B cell (primary cell): ENCODE data around the gene MMP14.

Experiments used
- CTCF ChIP-seq: fragments of 200-600 bp; IDR thresholded peaks from one replicate; pipeline ENCODE4 v1.8.0; 2022; ENCODE audit warnings: antibody characterized with exemption, mild to moderate bottlenecking
- EZH2 ChIP-seq: IDR thresholded peaks from 2 replicates; pipeline ENCODE4 v1.6.1; 2012; ENCODE audit warnings: borderline replicate concordance, low read depth, mild to moderate bottlenecking, moderate library complexity, low read length; ENCODE audit not compliant: insufficient read depth, poor library complexity, severe bottlenecking

- TF ChIP-seq CTCF (no peak), EZH2 (no peak)
Measured at GRCh38 chr14:22871224-22872032, 35.0 kb downstream of the MMP14 start, which contains the start of gene LRP10.
